OCI-LY3 (cell line): Measurements from ENCODE around the gene EYA4.

Experiments
- H2AFZ ChIP-seq: fragments of 200-600, 300-600 bp; shearing (Covaris generic); 2 replicates; pipeline ENCODE4 v1.6.0; 2014; ENCODE audit warnings: antibody characterized with exemption, low read depth, low read length
- H3K27ac ChIP-seq: fragments of 200-600, 300-600 bp; sonication (generic); 2 replicates; pipeline ENCODE4 v1.5.1; 2014; ENCODE audit warnings: mild to moderate bottlenecking, low read length, moderate library complexity, mixed read lengths
- H3K27me3 ChIP-seq: fragments of 200-600, 300-600 bp; sonication (generic); 2 replicates; pipeline ENCODE4 v1.6.1; 2014; ENCODE audit warnings: low read depth, low read length, mixed read lengths
- H3K36me3 ChIP-seq: fragments of 200-600, 300-600 bp; sonication (generic); replicated peaks from 2 replicates; pipeline ENCODE3; 2014; ENCODE audit warnings: low read depth, low read length, mixed read lengths
- H3K4me1 ChIP-seq: fragments of 300-600, 200-600 bp; sonication (generic); 2 replicates; pipeline ENCODE4 v1.6.1; 2014; ENCODE audit warnings: low read length, mixed read lengths
- H3K4me2 ChIP-seq: fragments of 200-600, 300-600 bp; sonication (generic); 2 replicates; pipeline ENCODE4 v1.6.1; 2014; ENCODE audit warnings: low read length, mixed read lengths
- H3K4me3 ChIP-seq: fragments of 300-600, 200-600 bp; sonication (generic); 2 replicates; pipeline ENCODE4 v1.5.1; 2014; ENCODE audit warnings: antibody characterized with exemption, mild to moderate bottlenecking, low read length, moderate library complexity
- H3K79me2 ChIP-seq: fragments of 300-600, 200-600 bp; shearing (Covaris generic); 2 replicates; pipeline ENCODE4 v1.6.1; 2014; ENCODE audit warnings: mild to moderate bottlenecking, low read length, mixed read lengths
- H3K9ac ChIP-seq: fragments of 300-600, 200-600 bp; shearing (Covaris generic); 2 replicates; pipeline ENCODE4 v1.6.0; 2014; ENCODE audit warnings: mild to moderate bottlenecking, low read length, moderate library complexity
- H3K9me3 ChIP-seq: fragments of 200-600, 300-600 bp; shearing (Covaris generic); 2 replicates; pipeline ENCODE4 v1.6.1; 2014; ENCODE audit warnings: low read length, mixed read lengths; ENCODE audit not compliant: insufficient read depth
- H4K20me1 ChIP-seq: fragments of 200-600, 300-600 bp; sonication (generic); 2 replicates; pipeline ENCODE4 v1.6.1; 2016; ENCODE audit warnings: low read length, mixed read lengths; ENCODE audit not compliant: insufficient read depth
- CTCF ChIP-seq: fragments of 200-600, 300-600 bp; sonication (generic); IDR thresholded peaks from 2 replicates; pipeline ENCODE4 v1.5.1; 2014; ENCODE audit warnings: antibody characterized with exemption, low read length, low read depth
- EZH2phosphoT487 ChIP-seq: fragments of 200-600 bp; shearing (Covaris generic); IDR thresholded peaks from 2 replicates; pipeline ENCODE4 v1.6.1; 2018; ENCODE audit warnings: antibody characterized with exemption, mixed run types, low read depth

Gene EYA4

GRCh38 chr6:133432021-133432989 lies 191.1 kb downstream of the EYA4 start:
- Histone ChIP-seq H3K79me2 (no peaks in the 10 kb centered on the region), H3K36me3 (no peaks in the 10 kb centered on the region), H3K4me2 (no peak overlapping the region), H3K27ac (no peak overlapping the region), H3K4me3 (no peak overlapping the region), H4K20me1 (no peaks in the 10 kb centered on the region), H2AFZ (no peak overlapping the region), H3K9ac (no peak overlapping the region), H3K27me3 (no peaks in the 10 kb centered on the region), H3K4me1 (no peaks in the 10 kb centered on the region), H3K9me3 (no peaks in the 10 kb centered on the region)
- no peak for TF ChIP-seq CTCF
- no peak for TF ChIP-seq EZH2phosphoT487

DNA sequence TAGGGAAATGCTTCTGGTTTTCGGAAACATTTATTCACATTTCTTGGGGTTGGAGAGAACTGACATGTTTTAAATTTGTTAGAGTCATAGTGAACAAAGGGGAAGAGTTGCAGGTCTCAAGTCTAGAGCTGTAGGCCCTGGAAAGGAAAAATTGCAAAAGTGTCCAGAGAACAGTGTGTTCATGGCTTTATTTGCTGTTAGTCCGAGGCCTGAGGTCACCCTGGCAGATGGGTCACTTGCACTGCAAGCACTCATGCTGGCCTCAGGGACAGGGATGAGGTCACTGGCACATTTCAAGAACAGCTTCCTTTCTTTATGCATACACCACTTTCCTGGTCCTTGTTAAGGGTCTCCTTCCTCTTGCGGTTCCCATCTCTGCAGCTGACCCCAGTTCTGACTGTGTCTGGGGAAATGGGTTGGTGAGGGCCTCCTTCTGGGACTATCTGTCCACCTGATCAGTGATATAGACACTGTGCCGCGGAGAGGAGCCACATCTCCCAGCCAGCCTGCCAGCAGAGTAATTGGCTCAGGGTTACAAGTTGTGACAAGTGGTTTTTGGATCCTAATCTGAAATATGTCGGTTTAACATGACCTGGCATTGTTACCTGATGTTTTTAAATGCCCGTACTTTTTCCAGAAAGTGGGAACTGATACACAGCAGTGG lies 194.0 kb downstream of the EYA4 start:
- TF ChIP-seq CTCF, result no peak
- no peak for TF ChIP-seq EZH2phosphoT487
- Histone ChIP-seq H3K36me3 (no peaks in the 10 kb centered on the region), H3K9ac (no peak overlapping the region), H3K9me3 (no peaks in the 10 kb centered on the region), H3K27ac (no peak overlapping the region), H3K27me3 (no peaks in the 10 kb centered on the region), H4K20me1 (no peaks in the 10 kb centered on the region), H2AFZ (no peak overlapping the region), H3K4me3 (no peak overlapping the region), H3K4me1 (no peaks in the 10 kb centered on the region), H3K4me2 (no peak overlapping the region), H3K79me2 (no peaks in the 10 kb centered on the region)

- Histone ChIP-seq H3K9me3 (no peaks in the 10 kb centered on the region), H3K79me2 (no peaks in the 10 kb centered on the region), H3K36me3 (no peaks in the 10 kb centered on the region)
Observed at GRCh38 chr6:133436652-133437051, 195.5 kb downstream of the EYA4 start.

More at GRCh38 chr6:133436652-133437051, 195.5 kb downstream of the EYA4 start:
- no peaks in the 10 kb centered on the region for H3K27me3 ChIP-seq
- TF ChIP-seq CTCF, result no peak
- TF ChIP-seq EZH2phosphoT487, result no peak
- no peak overlapping the region for H3K27ac ChIP-seq
- no peak overlapping the region for H3K4me3 ChIP-seq
- H3K4me1 ChIP-seq, result no peaks in the 10 kb centered on the region
- H3K9ac ChIP-seq, result no peak overlapping the region
- no peak overlapping the region for H3K4me2 ChIP-seq
- H2AFZ ChIP-seq, result no peak overlapping the region
- no peaks in the 10 kb centered on the region for H4K20me1 ChIP-seq
